ENCODE results near the gene SMIM14.
"Not testable (repeated sequence)": the region's sequence is repeated elsewhere in the genome, so short reads cannot be mapped to it uniquely, and the experiment has no call there.

The SMIM14 gene

DNA sequence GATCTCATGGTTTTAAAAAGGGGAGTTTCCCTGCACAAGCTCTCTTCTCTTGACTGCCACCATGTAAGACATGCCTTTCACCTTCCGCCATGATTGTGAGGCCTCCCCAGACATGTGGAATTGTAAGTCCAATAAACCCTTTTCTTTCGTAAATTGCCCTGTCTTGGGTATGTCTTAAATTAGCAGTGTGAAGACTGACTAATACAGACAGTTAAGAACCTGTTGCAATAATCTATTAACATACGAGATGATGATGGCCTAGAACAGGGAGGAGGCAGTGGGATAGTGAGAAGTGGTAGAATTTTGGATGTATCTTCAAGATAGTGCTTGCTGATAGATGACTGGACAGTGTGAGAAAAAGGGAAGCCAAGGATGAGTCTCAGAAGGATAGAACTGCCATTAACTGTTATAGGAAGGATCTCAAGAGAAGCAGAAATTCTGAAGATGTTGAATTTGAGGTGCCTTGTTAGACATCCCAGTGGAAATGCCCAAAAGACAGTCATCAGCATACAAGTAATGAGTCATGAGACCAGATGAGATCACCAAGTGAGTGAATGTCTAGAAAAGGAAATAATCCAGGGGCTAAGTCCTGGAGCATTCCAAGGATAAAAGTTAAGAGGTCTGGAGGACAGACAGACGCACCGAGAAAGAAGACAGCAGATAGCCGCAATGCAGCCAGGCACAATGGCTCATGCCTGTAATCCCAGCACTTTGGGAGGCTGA lies 72.6 kb downstream of the SMIM14 start:
- DNase-seq (ENCODE audit: low read depth, low spot score) = no peak
- no peaks in the 10 kb centered on the region for H3K4me1 ChIP-seq (ENCODE audit: insufficient read depth, insufficient read length)
- no peak overlapping the region for H3K4me3 ChIP-seq (ENCODE audit: insufficient read length, low read depth)
- no peak for TF ChIP-seq YY1 (IDR thresholded peaks at IDR 0.05; ENCODE audit: insufficient read depth, insufficient read length)
- no peak for TF ChIP-seq ZNF274 (IDR thresholded peaks at IDR 0.05; ENCODE audit: low read depth, low read length)
- TF ChIP-seq SUZ12 (IDR thresholded peaks at IDR 0.05; ENCODE audit: extremely low read depth, insufficient read depth, insufficient read length) = no peak
- no peak overlapping the region for H3K9ac ChIP-seq (ENCODE audit: insufficient read length, low read depth)
- H3K36me3 ChIP-seq (ENCODE audit: insufficient read depth, insufficient read length, low read length) = no peaks in the 10 kb centered on the region
- peaks cover 14% of the 10 kb centered on the region for H3K9me3 ChIP-seq (ENCODE audit: insufficient read depth, low read length)
- H3K27me3 ChIP-seq (ENCODE audit: insufficient read depth, insufficient read length) = no peaks in the 10 kb centered on the region

DNA sequence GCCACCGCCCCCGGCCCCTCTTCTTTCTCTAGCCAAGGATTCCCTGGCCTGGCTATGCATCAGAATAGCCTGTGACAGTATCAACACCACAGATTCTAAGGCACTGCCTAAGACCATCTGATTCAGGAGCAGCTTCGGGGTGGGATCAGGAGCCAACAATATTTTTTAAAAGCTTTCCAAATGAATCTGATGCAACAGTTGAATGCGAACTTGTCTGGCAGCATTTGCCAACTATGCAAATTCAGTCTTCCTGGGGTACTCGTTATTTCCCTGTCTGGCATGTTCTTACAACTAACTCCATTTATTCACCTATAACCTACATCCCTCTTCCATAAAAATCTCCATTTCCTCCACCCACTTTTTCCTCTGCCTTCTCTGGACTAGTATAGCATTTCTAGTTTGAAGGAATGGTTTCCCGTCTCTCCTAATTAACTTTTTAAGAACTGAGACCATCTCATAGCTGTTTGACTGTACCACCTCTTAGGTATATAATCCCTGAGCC lies 75.3 kb downstream of the SMIM14 start:
- H3K36me3 ChIP-seq (ENCODE audit: insufficient read depth, insufficient read length, low read length) = no peaks in the 10 kb centered on the region
- DNase-seq (ENCODE audit: low read depth, low spot score) = no peak
- H3K9ac ChIP-seq (ENCODE audit: insufficient read length, low read depth) = no peak overlapping the region
- TF ChIP-seq YY1 (IDR thresholded peaks at IDR 0.05; ENCODE audit: insufficient read depth, insufficient read length) = no peak
- no peak for TF ChIP-seq ZNF274 (IDR thresholded peaks at IDR 0.05; ENCODE audit: low read depth, low read length)
- no peak for TF ChIP-seq SUZ12 (IDR thresholded peaks at IDR 0.05; ENCODE audit: extremely low read depth, insufficient read depth, insufficient read length)
- H3K4me3 ChIP-seq (ENCODE audit: insufficient read length, low read depth) = no peak overlapping the region
- H3K4me1 ChIP-seq (ENCODE audit: insufficient read depth, insufficient read length) = no peaks in the 10 kb centered on the region
- H3K9me3 ChIP-seq (ENCODE audit: insufficient read depth, low read length) = peaks cover 14% of the 10 kb centered on the region
- no peaks in the 10 kb centered on the region for H3K27me3 ChIP-seq (ENCODE audit: insufficient read depth, insufficient read length)

DNA sequence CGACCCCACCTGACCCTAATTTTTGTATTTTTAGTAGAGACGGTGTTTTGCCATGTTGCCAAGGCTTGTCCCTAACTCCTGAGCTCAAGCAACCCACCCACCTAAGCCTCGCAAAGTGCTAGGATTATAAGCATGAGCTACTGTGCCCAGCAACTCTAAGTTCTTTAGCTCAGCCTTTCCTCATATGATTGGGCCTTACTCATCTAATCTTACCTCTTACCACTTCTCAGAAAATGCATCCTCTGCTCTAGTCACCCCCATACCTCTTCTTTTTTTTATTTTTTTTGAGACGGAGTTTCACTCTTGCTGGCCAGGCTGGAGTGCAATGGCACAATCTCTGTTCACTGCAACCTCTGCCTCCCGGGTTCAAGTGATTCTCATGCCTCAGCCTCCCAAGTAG lies 75.9 kb downstream of the SMIM14 start:
- peaks cover 14% of the 10 kb centered on the region for H3K9me3 ChIP-seq (ENCODE audit: insufficient read depth, low read length)
- DNase-seq (ENCODE audit: low read depth, low spot score) = no peak
- no peaks in the 10 kb centered on the region for H3K4me1 ChIP-seq (ENCODE audit: insufficient read depth, insufficient read length)
- no peaks in the 10 kb centered on the region for H3K36me3 ChIP-seq (ENCODE audit: insufficient read depth, insufficient read length, low read length)
- H3K27me3 ChIP-seq (ENCODE audit: insufficient read depth, insufficient read length) = no peaks in the 10 kb centered on the region
- no peak overlapping the region for H3K4me3 ChIP-seq (ENCODE audit: insufficient read length, low read depth)
- H3K9ac ChIP-seq (ENCODE audit: insufficient read length, low read depth) = no peak overlapping the region
- TF ChIP-seq YY1 (IDR thresholded peaks at IDR 0.05; ENCODE audit: insufficient read depth, insufficient read length) (no peak), ZNF274 (IDR thresholded peaks at IDR 0.05; ENCODE audit: low read depth, low read length) (no peak), SUZ12 (IDR thresholded peaks at IDR 0.05; ENCODE audit: extremely low read depth, insufficient read depth, insufficient read length) (no peak)

DNA sequence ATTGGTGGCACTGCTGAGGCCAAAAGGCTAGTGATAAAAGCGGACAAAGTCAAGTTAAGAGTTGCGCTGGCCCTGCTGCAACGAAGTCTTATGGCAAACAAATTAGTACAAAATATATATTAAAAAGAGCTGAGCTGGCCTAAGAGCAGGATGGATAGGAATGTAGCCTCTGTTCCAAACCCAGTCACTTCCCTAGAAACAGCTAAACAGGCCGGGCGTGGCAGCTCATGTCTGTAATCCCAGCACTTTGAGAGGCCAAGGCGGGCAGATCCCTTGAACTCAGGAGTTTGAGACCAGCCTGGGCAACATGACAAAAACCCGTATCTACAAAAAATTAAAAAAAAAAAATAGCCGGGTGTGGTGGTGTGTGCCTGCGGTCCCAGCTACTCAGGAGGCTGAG lies 79.0 kb downstream of the SMIM14 start:
- H3K36me3 ChIP-seq (ENCODE audit: insufficient read depth, insufficient read length, low read length) = no peaks in the 10 kb centered on the region
- H3K4me3 ChIP-seq (ENCODE audit: insufficient read length, low read depth) = no peak overlapping the region
- H3K27me3 ChIP-seq (ENCODE audit: insufficient read depth, insufficient read length) = no peaks in the 10 kb centered on the region
- no peak overlapping the region for H3K9ac ChIP-seq (ENCODE audit: insufficient read length, low read depth)
- DNase-seq (ENCODE audit: low read depth, low spot score) = no peak
- no peaks in the 10 kb centered on the region for H3K4me1 ChIP-seq (ENCODE audit: insufficient read depth, insufficient read length)
- TF ChIP-seq ZNF274 (IDR thresholded peaks at IDR 0.05; ENCODE audit: low read depth, low read length) (no peak), SUZ12 (IDR thresholded peaks at IDR 0.05; ENCODE audit: extremely low read depth, insufficient read depth, insufficient read length) (no peak), YY1 (IDR thresholded peaks at IDR 0.05; ENCODE audit: insufficient read depth, insufficient read length) (no peak)
- H3K9me3 ChIP-seq (ENCODE audit: insufficient read depth, low read length) = no peaks in the 10 kb centered on the region

DNA sequence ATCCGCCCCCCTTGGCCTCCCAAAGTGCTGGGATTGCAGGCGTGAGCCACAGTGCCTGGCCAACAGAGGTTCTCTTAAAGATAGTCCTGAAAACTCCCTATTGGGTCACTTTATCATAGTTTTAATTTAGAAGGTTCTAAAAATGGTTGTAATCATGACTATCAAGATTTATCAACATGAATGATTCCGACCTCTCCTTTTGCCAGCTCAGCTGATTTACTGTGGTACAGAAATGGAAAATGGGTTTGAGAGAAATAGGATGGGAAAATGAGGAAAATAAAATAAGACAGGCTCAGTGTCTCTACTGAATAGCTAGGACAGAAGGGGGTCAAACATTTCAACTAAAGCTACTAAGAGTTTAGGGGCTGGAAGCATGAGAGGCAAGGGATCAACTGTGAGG lies 83.2 kb downstream of the SMIM14 start:
- Histone ChIP-seq H3K27me3 (ENCODE audit: insufficient read depth, insufficient read length) (no peaks in the 10 kb centered on the region), H3K9ac (ENCODE audit: insufficient read length, low read depth) (no peak overlapping the region), H3K4me1 (ENCODE audit: insufficient read depth, insufficient read length) (no peaks in the 10 kb centered on the region), H3K4me3 (ENCODE audit: insufficient read length, low read depth) (no peak overlapping the region), H3K9me3 (ENCODE audit: insufficient read depth, low read length) (no peaks in the 10 kb centered on the region), H3K36me3 (ENCODE audit: insufficient read depth, insufficient read length, low read length) (no peaks in the 10 kb centered on the region)
- TF ChIP-seq YY1 (IDR thresholded peaks at IDR 0.05; ENCODE audit: insufficient read depth, insufficient read length) = no peak
- DNase-seq (ENCODE audit: low read depth, low spot score) = no peak

DNA sequence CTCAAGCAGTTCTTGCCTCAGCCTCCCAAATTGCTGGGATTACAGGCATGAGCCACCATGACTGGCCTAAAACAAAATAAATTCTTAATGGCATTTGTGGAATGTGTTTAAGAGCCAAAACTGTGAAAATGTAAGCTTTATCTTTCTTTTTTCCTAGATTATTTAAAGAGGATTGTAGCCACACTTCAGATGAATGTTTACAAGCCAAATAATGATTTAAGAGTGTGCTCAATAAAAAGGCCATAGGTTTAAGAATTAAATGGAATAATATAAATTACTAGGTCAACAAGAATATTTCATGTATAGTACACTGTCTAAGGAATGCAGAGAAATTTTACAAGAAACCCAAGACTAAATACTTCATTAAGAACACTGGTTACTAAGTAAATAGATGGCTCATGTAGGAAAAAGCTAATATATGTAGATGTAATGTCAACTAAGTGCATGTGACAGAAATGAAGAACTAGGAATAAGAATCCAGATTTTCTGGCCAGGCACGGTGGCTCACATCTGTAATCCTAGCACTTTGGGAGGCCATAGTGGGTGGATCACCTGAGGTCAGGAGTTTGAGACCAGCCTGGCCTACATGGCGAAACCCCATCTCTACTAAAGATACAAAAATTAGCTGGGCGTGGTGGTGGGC lies 90.1 kb downstream of the SMIM14 start:
- Histone ChIP-seq H3K36me3 (ENCODE audit: insufficient read depth, insufficient read length, low read length) (no peaks in the 10 kb centered on the region), H3K27me3 (ENCODE audit: insufficient read depth, insufficient read length) (no peaks in the 10 kb centered on the region), H3K9me3 (ENCODE audit: insufficient read depth, low read length) (peaks cover 3% of the 10 kb centered on the region; the same call in 1 of the 2 replicates), H3K4me3 (ENCODE audit: insufficient read length, low read depth) (no peak overlapping the region), H3K4me1 (ENCODE audit: insufficient read depth, insufficient read length) (no peaks in the 10 kb centered on the region), H3K9ac (ENCODE audit: insufficient read length, low read depth) (no peak overlapping the region)
- no peak for DNase-seq (ENCODE audit: low read depth, low spot score)
- TF ChIP-seq YY1 (IDR thresholded peaks at IDR 0.05; ENCODE audit: insufficient read depth, insufficient read length) = no peak
- no peak for TF ChIP-seq SUZ12 (IDR thresholded peaks at IDR 0.05; ENCODE audit: extremely low read depth, insufficient read depth, insufficient read length)
- no peak for TF ChIP-seq ZNF274 (IDR thresholded peaks at IDR 0.05; ENCODE audit: low read depth, low read length)

DNA sequence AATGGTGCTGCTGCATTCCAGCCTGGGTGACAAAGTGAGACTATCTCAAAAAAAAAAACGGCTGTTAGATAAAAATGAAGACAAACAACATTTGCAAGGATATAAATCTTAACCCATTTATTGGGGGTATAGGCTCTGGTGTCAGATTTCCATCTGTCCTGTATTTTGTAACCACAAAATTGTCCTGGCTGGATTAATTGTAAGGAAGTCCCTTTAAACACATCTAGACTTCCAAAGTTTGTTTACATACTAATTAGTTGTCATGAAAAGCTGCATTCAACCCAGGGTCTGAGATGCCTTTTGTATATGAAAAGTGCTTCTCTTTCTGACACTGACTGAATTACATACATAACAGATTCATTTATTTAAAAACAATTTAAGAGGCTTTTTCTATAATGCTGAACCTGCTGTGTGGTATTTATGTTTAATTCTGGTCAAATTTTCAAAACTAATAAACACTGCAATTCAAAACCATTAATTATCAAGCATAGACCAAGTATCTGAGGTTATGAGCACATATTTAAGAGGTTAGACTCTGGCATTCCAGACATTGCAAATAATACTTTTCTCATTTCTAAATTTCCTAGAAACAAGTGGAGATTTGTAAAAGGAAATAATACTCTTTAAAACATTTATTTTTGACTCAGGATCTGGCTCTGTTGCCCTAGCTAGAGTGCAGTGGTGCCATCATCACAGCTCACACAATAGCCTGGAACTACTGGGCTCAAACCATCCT lies 93.9 kb downstream of the SMIM14 start:
- Histone ChIP-seq H3K27me3 (ENCODE audit: insufficient read depth, insufficient read length) (no peaks in the 10 kb centered on the region), H3K9ac (ENCODE audit: insufficient read length, low read depth) (no peak overlapping the region), H3K36me3 (ENCODE audit: insufficient read depth, insufficient read length, low read length) (no peaks in the 10 kb centered on the region), H3K4me1 (ENCODE audit: insufficient read depth, insufficient read length) (no peaks in the 10 kb centered on the region), H3K9me3 (ENCODE audit: insufficient read depth, low read length) (peaks cover 6% of the 10 kb centered on the region; the same call in 1 of the 2 replicates), H3K4me3 (ENCODE audit: insufficient read length, low read depth) (no peak overlapping the region)
- TF ChIP-seq SUZ12 (IDR thresholded peaks at IDR 0.05; ENCODE audit: extremely low read depth, insufficient read depth, insufficient read length) (no peak), YY1 (IDR thresholded peaks at IDR 0.05; ENCODE audit: insufficient read depth, insufficient read length) (no peak), ZNF274 (IDR thresholded peaks at IDR 0.05; ENCODE audit: low read depth, low read length) (no peak)
- no peak for DNase-seq (ENCODE audit: low read depth, low spot score)

DNA sequence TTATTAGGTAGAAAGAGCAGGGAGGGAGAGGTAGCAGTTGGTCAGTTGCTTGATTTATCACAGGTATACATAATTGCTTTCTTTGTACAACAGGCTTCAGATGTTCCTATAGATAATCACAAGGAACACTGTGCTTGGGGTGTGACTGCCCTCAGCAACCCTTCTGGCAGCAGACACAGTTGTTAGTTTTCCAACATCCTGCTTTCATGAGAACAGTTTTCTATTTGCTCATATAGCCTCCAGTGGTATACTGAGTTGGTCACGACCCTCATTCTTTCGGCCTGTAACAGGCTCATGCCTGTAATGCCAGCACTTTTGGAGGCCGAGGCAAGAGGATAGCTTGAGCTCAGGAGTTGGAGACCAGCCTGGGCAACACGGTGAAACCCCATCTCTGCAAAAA lies 94.6 kb downstream of the SMIM14 start:
- H3K36me3 ChIP-seq (ENCODE audit: insufficient read depth, insufficient read length, low read length); H3K4me1 ChIP-seq (ENCODE audit: insufficient read depth, insufficient read length); DNase-seq (ENCODE audit: low read depth, low spot score); H3K4me3 ChIP-seq (ENCODE audit: insufficient read length, low read depth); H3K9me3 ChIP-seq (ENCODE audit: insufficient read depth, low read length); H3K27me3 ChIP-seq (ENCODE audit: insufficient read depth, insufficient read length); H3K9ac ChIP-seq (ENCODE audit: insufficient read length, low read depth): not testable (repeated sequence)
